Mucosa of descending colon (tissue), 3 donors: ENCODE measurements around the gene CEACAM21. TPM values are rescaled to one million over a fixed set of nuclear protein-coding genes. Genes with fewer than 3 reads are reported as not detected.

Experiments
- ATAC-seq: fragments of 200-7000 bp; cut with Tn5 transposase; one replicate; pipeline ENCODE4 v1.9.1; 2020; ENCODE audit warnings: mild to moderate bottlenecking, moderate library complexity
- DNase-seq, 3 donors: peaks; one replicate each; pipeline ENCODE4 v3.0.0-alpha.2; 2020
- H3K36me3 ChIP-seq: fragments of 200-600 bp; one replicate; pipeline ENCODE4 v1.8.0; 2021; ENCODE audit warnings: low read depth, mild to moderate bottlenecking
- H3K4me1 ChIP-seq: fragments of 200-600 bp; one replicate; pipeline ENCODE4 v1.8.0; 2021; ENCODE audit warnings: low read depth, mild to moderate bottlenecking
- H3K4me3 ChIP-seq: fragments of 200-600 bp; one replicate; pipeline ENCODE4 v1.8.0; 2021; ENCODE audit warnings: mild to moderate bottlenecking
- H3K9me3 ChIP-seq: fragments of 200-600 bp; one replicate; pipeline ENCODE4 v1.8.0; 2021; ENCODE audit warnings: mild to moderate bottlenecking
- CTCF ChIP-seq: fragments of 200-600 bp; IDR thresholded peaks from one replicate; pipeline ENCODE4 v1.8.0; 2022; ENCODE audit warnings: antibody characterized with exemption, mild to moderate bottlenecking
- intact Hi-C, 2 donors: fragments of 100-400 bp; cut with DNase I in 1 of 2; cut with micrococcal nuclease in 1 of 2; formaldehyde crosslinking; loops; one replicate each; pipeline versions ENCODE4 v1.11.0 to v1.11.1; 2022; cut with DNase I, micrococcal nuclease
- total RNA-seq, 3 donors: library from RNA; stranded (reverse); fragmentation: NEBNext Ultra II Directional in 2 of 3; extraction: Animal tissue kit (Norgen Biotek cat#: 25700) in 2 of 3; gene quantifications; one replicate each; pipeline versions ENCODE4 v1.2.1 to v1.2.4, GENCODE V29; 2021 to 2023
- donor health status: DM: no; HTN: no; CAD: no; lungs with moderate emphysema.
- donor health status: DM: no; HTN: no; CAD: no.
- donor health status: DM: no; HTN: yes; CAD: no.

CEACAM21 gene
- total RNA-seq, 3 donors from 2014 or later: 1.4 to 2.1 (median 1.9) TPM

- Histone ChIP-seq H3K4me1 (no peaks in the 10 kb centered on the region), H3K4me3 (no peak overlapping the region), H3K36me3 (no peaks in the 10 kb centered on the region), H3K9me3 (no peaks in the 10 kb centered on the region)
- no peak for ATAC-seq
- no peak for DNase-seq
- intact Hi-C loops: loop anchor here (5.0 to 10.0 kb wide), 3 partner anchors 115 to 315 kb away; no protein-coding TSS in a partner anchor
- no peak for TF ChIP-seq CTCF
Measured at GRCh38 chr19:41569481-41570150, 6.3 kb upstream of the CEACAM21 start.

- intact Hi-C loops: loop anchor here (5.0 to 10.0 kb wide), 2 partner anchors 123 to 315 kb away; no protein-coding TSS in a partner anchor
- TF ChIP-seq CTCF: no peak
- no peaks in the 10 kb centered on the region for H3K4me1 ChIP-seq
- H3K4me3 ChIP-seq: no peak overlapping the region
- H3K36me3 ChIP-seq: no peaks in the 10 kb centered on the region
- DNase-seq (no peak), ATAC-seq (peak; percentile 9)
- no peaks in the 10 kb centered on the region for H3K9me3 ChIP-seq
Measured at GRCh38 chr19:41570179-41570578, 5.8 kb upstream of the CEACAM21 start.

GRCh38 chr19:41570639-41571112 is 5.3 kb upstream of the CEACAM21 start:
- ATAC-seq: peak; percentile 96
- peak; percentile 78 for TF ChIP-seq CTCF
- Histone ChIP-seq H3K4me1 (no peaks in the 10 kb centered on the region), H3K9me3 (no peaks in the 10 kb centered on the region), H3K36me3 (no peaks in the 10 kb centered on the region), H3K4me3 (no peak overlapping the region)
- peak; percentile 81 to 92 (median 84) for DNase-seq
- intact Hi-C loops: loop anchor here (5.0 to 10.0 kb wide), 2 partner anchors 123 to 316 kb away; no protein-coding TSS in a partner anchor

- no peak overlapping the region for H3K4me3 ChIP-seq
- ATAC-seq (no peak), DNase-seq (no peak)
- no peak for TF ChIP-seq CTCF
- peaks cover 15% of the 10 kb centered on the region for H3K9me3 ChIP-seq
- no peaks in the 10 kb centered on the region for H3K36me3 ChIP-seq
- intact Hi-C loops: loop anchor here in 1 of 2 donors (10.0 kb wide), 1 partner anchor 322 kb away; no protein-coding TSS in a partner anchor
- H3K4me1 ChIP-seq: no peaks in the 10 kb centered on the region
Measured at GRCh38 chr19:41577144-41577830, 1.3 kb downstream of the CEACAM21 start.

GRCh38 chr19:41577833-41578232 is 1.9 kb downstream of the CEACAM21 start:
- DNase-seq: no peak
- H3K36me3 ChIP-seq: no peaks in the 10 kb centered on the region
- intact Hi-C loops: loop anchor here in 1 of 2 donors (10.0 kb wide), 1 partner anchor 323 kb away; no protein-coding TSS in a partner anchor
- peaks cover 21% of the 10 kb centered on the region for H3K9me3 ChIP-seq
- no peak for TF ChIP-seq CTCF
- H3K4me1 ChIP-seq: no peaks in the 10 kb centered on the region
- no peak overlapping the region for H3K4me3 ChIP-seq
- ATAC-seq: no peak
